Tongue (tissue), 2 donors: Measurements from ENCODE around the gene USP24. TPM values are rescaled to one million over a fixed set of nuclear protein-coding genes. Genes with fewer than 3 reads are reported as not detected.
"Not testable (repeated sequence)": the region's sequence is repeated elsewhere in the genome, so short reads cannot be mapped to it uniquely, and the experiment has no call there.

Experiments
- DNase-seq: peaks from one replicate; pipeline ENCODE4 v3.0.0-alpha.2; 2015
- total RNA-seq: library from RNA; depleted of rRNA; stranded (reverse); fragments of >200 nt; gene quantifications from one replicate; pipeline ENCODE4 v1.2.3, GENCODE V29; 2014

The USP24 gene
- total RNA-seq, 1 donor from 2014 or later, result 108 TPM

DNA sequence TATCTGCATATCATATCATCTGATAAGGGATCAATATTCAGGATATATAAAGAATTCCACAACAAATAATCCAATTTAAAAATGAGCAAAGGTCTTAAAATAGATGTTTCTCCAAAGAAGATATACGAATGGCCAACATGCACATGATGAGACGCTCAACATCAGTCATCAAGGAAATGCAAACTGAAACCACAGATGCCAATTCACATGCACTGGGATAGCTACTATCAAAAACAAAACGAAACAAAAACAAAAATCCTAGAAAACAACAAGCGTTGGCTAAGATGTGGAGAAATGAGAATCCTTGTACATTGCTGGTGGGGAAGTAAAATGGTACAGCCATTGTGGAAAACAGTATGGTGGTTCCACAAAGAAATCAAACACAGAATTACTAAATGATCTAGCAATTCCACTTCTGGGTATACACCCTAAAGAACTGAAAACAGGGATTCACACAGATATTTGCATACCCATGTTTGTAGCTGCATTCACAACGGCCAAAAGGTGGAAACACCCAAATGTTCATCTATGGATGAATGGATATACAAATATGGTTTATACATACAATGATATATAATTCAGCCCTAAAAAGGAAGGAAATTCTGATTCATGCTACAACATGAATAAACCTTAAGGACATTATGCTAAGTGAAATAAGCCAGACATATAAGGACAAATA, 96.4 kb downstream of the USP24 start:
- no peak for DNase-seq

DNA sequence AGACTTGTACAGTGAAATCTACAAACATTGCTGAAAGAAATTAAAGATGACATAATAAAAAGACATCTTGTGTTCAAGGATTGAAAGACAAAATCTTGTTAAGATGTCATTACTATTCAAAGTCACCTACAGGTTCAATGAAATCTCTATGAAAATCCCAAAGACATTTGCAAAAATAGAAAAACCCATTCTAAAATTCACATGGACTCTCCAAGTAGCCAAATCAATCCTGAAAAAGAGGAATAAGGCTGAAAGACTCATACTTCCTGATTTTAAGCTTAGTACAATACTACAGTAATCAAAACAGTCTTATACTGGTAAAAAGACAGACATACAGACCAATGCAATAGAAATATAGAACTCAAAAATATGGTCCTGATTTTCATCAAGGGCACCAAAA, 97.2 kb downstream of the USP24 start:
- no peak for DNase-seq

DNA sequence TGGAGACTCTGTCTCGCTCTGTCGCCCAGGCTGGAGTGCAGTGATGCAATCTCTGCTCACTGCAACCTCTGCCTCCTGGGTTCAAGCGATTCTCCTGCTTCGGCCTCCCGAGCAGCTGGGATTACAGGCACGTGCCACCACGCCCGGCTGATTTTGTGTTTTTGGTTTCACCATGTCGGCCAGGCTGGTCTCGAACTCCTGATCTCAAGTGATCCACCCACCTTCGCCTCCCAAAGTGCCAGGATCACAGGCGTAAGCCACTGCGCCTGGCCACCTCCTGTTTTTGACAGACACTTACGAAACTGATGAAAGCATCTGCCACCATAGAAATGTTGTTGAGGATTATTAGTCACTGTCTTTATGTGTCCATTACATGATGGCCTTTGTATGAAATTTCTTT, 106.2 kb downstream of the USP24 start:
- not testable (repeated sequence) for DNase-seq

DNA sequence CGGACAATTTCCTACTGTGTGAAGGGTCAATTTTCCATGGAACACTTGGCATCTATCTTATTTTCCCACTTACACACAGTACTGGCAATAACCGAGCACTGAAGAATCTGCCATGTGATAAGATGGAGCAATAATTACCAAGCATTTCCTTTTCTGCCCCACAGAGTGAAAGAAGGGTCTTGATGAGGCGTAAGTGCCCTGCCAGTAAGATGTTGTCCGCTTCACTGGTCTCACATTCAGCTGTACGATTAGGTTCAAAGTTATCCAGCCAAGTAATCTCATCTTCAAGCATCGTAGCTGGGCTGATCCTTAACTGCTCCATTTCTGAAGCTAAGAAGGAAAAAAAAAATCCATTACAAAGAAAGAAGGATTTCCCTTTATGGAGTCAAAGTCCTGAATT, 108.1 kb downstream of the USP24 start:
- DNase-seq, result no peak

DNA sequence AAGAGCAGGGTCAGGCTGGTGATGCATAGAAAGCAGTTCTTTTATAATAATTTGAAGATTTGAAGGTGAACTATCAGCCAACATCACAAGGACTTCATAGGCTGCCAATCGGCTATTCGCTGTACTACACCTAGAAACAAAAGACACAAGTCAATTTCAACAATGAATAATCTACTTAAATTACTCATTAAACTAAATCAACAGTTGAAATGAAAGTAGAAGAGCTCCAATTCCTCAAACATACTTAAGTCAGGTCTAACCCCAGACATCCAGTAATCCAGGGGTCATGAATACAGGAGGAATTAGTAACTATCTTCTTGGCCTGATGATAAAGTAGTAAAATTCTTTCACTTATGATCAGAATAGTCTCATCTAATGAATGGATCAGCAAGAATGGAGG, 111.3 kb downstream of the USP24 start:
- DNase-seq, result no peak

DNA sequence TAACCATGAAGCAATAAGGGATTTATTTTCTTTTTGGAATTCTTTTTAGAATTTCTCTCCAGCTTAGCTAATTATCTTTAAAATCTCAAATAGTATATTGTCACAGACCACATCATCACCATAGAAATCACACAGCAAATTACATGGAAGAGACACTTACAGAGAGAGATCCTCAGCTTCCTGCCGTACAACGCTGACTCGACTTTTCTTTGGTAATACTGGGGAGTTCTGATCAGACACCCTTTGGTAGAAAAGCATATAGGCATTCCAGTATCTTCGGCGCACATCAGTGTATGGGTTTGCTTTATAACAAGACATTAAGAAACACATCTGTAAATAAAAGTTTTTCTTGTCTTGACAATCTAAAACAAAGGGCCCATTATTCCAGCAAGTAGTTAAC, 120.1 kb downstream of the USP24 start:
- no peak for DNase-seq

DNA sequence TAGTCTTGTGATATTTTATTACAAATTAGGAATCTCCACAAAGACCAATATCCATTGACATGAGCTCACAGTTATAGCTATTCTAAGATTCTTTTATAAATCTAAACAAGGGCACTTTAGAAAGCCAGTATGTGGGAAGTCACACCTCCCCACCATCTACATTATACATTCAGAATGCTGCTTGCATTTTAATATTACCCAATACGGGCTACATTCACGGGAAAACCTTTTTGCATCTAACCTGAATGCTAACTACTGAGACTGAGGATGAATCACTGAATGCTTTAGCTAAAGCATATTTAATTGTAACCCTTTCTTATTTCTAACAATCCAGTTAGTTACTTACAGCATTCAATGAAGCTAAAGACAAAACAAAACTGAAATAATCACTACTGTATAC, 122.7 kb downstream of the USP24 start:
- DNase-seq, result no peak

DNA sequence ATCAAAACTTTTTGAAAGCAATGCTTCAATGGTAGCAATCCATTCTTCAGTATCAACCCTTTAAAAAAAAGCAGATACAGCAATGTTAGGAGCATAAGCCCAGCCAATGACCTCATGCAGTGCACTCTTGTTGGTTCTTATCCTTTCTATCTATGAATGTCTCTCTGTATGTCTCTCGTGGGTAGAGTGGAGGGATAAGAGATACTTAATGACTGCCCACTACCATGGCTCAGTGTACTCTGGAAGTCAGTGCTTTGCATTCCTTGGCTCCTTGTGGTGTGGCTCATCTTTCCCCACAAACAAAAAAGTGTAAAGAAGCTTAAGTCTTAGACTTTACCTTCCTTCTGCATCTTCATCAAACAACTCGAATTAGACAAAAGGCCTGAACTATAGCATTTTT, 125.5 kb downstream of the USP24 start:
- DNase-seq, result no peak

DNA sequence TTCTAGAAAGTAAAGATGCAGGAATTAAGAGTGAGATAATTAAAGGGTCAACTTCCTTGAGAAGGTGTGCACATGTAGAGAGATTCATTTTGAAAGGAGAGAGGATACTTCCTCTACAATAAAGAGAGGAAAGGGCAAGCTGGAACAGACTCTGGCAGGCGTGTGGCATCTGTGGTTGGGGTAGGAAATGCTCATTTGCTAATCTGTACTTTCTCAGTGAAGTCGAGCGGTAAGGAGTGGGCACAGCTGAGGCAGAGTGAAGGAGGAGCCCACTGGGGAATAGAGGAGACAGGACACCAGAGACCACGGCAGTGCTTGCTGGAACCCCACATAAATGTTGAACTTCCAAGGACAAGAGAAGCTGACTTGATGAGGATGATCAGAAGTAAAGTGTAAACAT, 126.8 kb downstream of the USP24 start:
- DNase-seq, result no peak

DNA sequence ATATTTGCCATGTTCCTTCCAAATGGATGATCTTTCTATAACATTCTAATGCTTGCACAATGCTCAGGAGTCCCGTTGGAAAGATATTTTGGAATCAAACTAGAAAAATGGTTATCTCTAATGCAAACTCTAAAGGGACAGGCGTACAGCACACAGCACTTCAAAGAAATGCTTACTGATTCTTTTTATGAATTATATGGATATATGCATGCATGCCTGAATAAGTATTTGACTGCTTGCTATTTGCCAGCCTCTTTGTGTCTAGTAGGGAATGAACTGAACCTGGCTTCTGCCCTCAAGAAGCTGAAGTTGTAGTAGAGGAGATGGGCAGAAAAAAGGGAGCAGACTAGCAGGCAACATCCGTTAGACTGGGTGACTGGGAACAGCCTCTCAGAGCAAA, 127.7 kb downstream of the USP24 start:
- DNase-seq, result no peak

DNA sequence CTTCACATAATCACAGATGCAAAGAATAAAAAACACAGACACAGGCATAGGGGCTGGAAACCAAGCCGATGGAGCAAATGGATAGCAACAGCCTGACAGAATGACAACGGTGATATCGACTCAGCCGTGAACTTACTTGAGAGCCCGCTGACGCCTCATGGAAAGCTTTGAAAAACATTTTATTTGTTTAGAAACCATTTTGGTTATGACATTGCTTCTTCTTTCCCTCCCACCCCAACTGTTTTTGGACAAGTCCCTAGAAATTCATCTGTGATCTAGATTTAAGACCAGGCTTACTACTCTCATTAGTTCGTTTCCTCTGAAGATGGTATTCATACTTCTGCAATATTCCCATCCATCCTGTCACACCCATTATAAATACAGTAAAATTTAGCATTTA, 130.9 kb downstream of the USP24 start:
- no peak for DNase-seq

DNA sequence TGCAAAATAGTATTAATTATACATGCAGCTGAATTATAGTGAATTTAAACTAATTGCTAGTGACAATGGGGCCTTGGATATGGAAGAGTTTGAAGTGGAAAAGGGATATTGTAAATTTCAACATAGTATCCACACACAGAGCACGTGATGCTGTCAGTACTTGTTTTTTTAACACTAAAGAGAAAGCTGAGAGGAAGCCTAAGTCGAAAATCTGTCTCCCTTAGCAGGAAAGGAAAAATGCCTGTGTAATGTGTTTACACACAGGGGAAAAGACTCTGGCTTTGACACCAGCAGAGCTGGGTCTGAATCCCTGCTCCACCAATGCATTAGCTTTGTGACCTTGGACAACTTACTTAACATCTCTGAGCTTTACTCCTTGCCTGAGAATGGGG, 133.3 kb downstream of the USP24 start:
- DNase-seq, result no peak

DNA sequence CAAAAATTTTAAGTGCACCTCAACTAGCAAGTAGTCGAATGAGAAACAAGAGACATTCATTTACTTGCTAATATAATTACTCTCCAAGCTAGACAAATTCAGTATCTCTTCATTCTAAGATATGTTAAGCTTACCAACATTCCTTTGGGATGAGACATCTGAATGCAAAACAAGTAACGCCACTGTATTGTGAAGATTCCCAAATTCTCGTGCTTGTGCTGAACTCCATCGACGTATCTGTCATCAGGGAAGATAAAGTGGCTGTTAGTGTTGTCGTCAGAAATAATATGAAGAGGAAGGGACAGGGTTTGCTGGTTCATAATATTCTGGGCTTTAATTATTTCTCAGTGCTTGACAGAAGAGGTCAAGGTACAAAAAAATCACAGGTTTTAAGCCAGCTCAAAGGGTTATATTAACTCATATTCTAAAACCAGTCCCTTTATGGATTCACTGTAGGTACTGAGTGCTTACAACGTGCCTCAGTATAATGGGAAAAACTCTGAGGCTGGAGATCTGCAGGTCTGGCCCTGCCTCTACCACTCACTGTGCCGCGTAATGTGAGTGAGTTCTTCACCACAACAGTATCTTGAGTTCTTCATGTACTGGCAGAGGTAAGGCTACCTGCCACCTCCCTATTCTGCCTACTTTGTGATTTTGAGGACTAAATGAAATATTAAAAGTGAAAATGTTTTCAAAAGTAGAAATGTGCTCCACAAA, 133.8 kb downstream of the USP24 start:
- no peak for DNase-seq

DNA sequence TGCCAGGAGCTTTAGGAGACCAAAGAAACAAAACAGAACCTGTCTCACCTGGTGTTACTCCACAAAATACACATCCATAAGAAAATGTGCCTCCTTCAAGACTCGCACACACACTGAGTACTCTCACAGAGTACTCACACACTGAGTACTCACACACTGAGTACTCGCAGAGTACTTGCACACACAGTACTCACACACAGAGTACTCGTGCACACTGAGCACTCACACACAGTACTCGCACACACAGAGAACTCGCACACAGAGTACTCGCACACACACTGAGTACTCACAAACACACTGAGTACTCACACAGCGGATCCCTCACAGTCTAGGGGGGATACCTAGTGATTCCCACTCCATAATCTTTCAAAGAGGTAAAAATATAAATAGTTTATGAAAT, 135.5 kb downstream of the USP24 start:
- no peak for DNase-seq

DNA sequence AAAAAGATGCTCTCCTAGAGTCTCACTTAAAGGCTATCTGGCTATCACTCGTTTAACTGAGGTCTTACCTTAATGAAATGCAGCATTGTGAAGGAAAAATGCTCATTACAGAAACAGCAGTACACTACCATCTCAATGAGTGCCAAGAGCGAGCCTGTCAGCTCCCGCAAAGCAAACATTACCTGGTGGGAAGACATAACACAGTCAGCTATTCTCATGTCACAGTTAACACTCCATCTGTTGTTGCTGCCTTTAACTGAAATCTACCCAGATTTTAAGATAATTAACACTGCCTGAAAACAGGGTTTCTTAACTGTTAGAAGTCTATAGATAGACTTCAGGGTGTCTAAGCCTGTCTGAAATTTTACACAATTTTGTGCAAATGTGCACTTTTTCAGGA, 136.7 kb downstream of the USP24 start:
- no peak for DNase-seq

DNA sequence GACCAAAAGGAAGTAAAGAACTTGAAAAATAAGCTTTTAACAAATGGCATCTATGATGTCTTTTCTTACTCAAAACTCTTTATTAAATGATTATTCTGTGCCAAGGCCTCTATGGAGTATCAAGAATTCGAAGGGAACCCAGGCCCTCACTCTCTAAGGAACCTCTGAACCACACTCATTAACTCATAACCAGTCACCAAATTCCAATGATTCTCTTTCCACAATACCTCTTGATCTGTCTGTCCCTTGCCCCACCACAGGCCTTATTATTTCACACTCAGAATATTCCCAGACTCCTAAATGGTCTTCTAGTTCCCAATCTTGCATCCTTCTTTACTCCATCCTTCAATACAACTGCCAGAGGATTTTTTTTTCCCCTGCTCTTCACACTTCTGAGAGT, 138.8 kb downstream of the USP24 start:
- no peak for DNase-seq

DNA sequence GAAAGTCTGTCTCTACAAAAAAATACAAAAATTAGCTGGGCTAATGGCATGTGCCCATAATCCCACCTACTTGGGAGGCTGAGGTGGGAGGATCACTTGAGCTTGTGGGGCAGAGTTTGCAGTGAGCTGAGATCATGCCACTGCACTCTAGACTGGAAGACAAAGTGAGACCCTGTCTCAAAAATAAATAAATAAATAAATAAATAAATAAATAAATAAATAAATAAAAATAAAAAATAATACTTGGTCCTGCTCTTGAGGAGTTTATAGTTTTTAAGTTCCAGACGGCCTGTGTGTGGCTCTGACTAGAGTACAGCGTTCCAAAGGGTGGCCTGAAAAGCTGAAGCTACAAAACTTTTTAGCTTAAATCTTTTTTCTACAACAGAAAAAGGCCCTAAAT, 140.7 kb downstream of the USP24 start:
- DNase-seq, result no peak

DNA sequence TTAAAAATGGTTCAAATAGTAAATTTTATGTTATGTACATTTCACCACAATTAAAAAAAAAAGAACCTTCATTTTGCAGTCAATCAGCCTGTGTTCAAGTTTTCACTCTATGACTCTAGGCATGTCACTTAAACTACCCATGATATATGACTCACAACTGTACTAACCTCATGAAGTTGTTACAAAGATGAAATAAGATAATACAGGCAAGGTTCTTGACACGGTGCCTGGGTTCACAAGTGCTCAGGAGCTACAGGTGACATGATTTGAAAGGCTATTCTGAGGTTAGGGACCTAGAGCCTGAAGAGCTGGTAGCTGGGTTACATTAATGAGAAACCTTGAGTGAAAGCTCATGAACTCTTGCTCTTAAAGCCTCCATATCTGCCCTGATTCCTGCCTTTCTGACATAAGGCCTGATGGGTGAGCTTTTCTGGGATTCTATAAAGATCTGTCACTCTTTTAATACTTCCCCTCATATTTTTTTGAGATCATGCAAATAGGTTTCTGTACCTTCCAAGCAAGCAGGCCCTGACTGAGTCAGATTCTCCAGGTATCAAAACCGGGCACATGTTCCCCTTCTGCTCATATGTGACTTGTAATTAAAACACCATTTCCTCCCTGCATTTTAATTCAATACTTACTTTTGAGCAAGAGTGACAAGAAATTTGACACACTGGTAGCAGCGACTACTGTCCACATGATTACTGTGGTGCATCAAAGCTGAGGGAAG, 141.8 kb downstream of the USP24 start:
- no peak for DNase-seq

DNA sequence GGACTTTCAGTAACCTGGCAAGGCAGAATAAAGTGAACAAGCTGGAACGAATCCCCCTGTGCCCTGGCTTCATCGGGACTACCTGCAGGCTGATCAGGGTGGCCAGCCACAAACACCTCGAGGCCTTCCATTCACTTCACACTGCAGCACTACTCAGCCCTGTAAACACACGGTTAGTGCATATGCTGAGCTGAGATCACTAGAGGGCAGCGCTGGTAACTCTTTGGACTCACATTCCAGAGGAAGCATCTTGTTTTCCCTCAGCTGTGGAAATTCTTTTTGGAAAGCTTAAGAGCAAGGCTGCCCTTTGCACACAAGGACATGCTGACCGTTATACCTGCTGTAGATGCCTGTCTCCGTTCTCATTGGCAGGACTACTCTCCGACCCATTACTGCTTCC, 143.7 kb downstream of the USP24 start:
- DNase-seq, result peak; percentile 64

DNA sequence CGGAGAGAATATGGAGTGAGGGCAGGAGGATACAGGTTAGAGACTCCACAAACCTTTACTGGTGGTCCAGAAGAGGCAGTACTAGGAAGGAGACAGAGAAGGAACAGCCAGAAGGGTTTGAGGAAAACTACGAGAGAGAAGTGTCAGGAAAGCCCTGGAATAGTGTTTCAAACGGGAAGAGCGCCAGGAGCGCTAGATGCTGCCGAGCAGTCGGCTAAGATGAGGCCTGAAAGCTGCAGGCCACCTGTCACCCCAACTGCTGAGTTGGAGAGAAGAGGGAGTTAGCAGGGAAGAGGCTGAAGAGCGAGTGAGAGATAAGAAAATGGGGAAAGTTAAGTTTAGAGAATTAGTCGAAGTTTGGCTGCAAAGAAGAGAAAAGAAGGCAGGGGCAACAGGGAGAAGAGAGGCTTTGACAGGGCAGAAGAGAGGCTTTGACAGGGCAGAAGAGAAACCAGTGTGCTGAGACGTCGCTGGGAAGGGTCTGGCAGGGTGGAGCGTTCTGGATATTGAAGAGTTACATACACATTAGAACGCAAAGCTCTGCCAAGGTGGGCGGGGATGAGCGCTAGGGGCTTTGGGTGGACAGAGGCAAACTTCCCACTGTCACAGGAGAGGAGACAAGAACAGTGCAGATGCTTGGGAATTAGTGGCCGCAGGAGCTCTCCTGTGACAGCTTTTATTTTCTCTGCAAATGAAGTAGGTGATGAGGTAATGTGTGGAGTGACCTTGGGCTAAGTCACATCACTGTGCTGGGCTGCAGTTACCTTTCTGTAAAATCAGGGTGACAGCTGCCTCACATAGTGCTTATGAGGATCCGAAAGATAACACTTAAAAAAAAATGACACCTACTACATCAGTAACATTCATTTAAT, 144.6 kb downstream of the USP24 start:
- DNase-seq, result peak; percentile 94

DNA sequence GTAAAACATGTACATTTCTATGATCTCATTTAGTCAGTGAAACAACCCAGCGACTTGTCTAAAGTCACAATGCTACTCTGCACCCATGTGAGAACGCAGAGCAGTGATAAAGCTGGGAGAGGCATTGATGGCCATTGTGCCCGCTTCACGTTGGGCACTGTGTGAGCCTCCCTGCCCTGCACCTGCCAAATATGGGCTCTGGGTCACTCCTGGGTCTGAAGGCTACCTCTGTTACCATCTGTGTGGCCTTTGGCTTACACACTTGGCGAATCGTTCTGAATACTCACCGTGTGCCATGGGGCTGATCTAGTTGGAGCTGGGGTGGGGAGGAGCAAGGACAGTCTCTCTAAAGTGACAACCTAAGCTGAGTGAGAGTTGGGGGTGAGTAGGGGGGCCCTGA, 145.9 kb downstream of the USP24 start:
- DNase-seq, result no peak

DNA sequence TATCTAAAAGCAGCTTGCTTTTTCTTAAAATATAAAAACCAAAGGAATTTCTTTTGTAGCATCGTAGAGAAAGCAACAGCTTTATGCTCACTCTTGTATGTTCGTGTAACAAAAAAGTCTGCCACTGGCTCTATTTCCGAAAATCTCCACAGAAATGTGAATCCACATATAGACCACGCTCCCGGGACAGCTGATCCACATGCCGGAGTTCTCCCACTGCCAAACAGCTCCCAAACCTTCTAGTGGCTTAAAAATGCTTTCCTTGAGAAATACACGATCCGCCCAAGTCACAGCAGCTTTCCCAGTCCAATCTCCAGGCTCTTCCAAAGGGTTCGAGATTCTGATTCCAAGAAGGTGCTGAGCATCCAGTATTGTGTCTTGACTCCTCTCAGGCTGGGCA, 146.5 kb downstream of the USP24 start:
- peak; percentile 50 for DNase-seq

DNA sequence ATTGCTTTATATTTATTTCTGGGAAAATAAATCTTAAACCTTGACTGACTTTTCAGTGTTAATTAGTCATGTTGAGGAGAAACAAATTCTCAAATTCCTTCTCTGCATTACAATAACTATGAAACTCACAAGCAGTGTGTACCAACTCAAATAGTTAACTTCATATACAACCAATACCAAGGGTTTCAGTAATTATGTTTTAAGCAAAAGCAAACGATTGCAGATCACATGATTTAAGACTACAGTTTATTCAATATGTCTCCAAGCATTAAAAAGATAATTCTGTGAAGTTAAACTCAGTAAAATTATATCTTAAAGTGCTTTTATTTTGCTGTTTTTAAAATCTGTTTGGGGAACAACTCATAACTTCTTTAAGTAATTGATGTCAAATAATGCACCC, 147.2 kb downstream of the USP24 start:
- no peak for DNase-seq
